H9 (cell line): ENCODE results near the gene ENKUR. TPM values are rescaled to one million over a fixed set of nuclear protein-coding genes. Genes with fewer than 3 reads are reported as not detected.

Source experiments
- DNase-seq: peaks from one replicate; pipeline ENCODE4 v3.0.0-alpha.2; 2017
- H2AFZ ChIP-seq: one replicate; pipeline ENCODE4 v1.6.1; 2013; ENCODE audit warnings: mild to moderate bottlenecking, low read length, control low read depth, moderate library complexity
- H2AK5ac ChIP-seq: 2 replicates; pipeline ENCODE4 v1.6.1; 2013; ENCODE audit warnings: low read length, control low read depth, mixed read lengths; ENCODE audit not compliant: insufficient read length
- H2BK120ac ChIP-seq: one replicate; pipeline ENCODE4 v1.6.1; 2013; ENCODE audit warnings: low read depth, mild to moderate bottlenecking, low read length, control low read depth, inconsistent platforms; ENCODE audit not compliant: poor library complexity, severe bottlenecking
- H2BK12ac ChIP-seq: 2 replicates; pipeline ENCODE4 v1.6.1; 2013; ENCODE audit warnings: low read length, control low read depth, mixed read lengths, low read depth; ENCODE audit not compliant: insufficient read length
- H2BK15ac ChIP-seq: 2 replicates; pipeline ENCODE4 v1.6.1; 2013; ENCODE audit warnings: low read depth, low read length, control low read depth
- H2BK20ac ChIP-seq: one replicate; pipeline ENCODE4 v1.6.1; 2013; ENCODE audit warnings: low read depth, mild to moderate bottlenecking, low read length, control low read depth, inconsistent platforms; ENCODE audit not compliant: poor library complexity, severe bottlenecking
- H2BK5ac ChIP-seq: 2 replicates; pipeline ENCODE4 v1.6.1; 2013; ENCODE audit warnings: low read length, control low read depth, mixed read lengths; ENCODE audit not compliant: insufficient read length
- H3K14ac ChIP-seq: 2 replicates; pipeline ENCODE4 v1.6.1; 2013; ENCODE audit warnings: low read length, control low read depth; ENCODE audit not compliant: insufficient read depth
- H3K18ac ChIP-seq: 2 replicates; pipeline ENCODE4 v1.6.1; 2013; ENCODE audit warnings: low read depth, mild to moderate bottlenecking, mixed read lengths, low read length, control low read depth; ENCODE audit not compliant: insufficient read length
- H3K23ac ChIP-seq: 2 replicates; pipeline ENCODE4 v1.6.1; 2013; ENCODE audit warnings: low read length, control low read depth, mixed read lengths, low read depth; ENCODE audit not compliant: insufficient read length
- H3K23me2 ChIP-seq: 2 replicates; pipeline ENCODE4 v1.6.1; 2013; ENCODE audit warnings: low read depth, mild to moderate bottlenecking, mixed read lengths, low read length, control low read depth; ENCODE audit not compliant: insufficient read length, poor library complexity, severe bottlenecking
- H3K27ac ChIP-seq: 2 replicates; pipeline ENCODE4 v1.5.1; 2013; ENCODE audit warnings: low read length, control low read depth, mixed read lengths, low read depth; ENCODE audit not compliant: insufficient read length
- H3K27me3 ChIP-seq: 2 replicates; pipeline ENCODE4 v1.6.1; 2013; ENCODE audit warnings: low read length, control low read depth, inconsistent platforms; ENCODE audit not compliant: insufficient read depth
- H3K4ac ChIP-seq: 2 replicates; pipeline ENCODE4 v1.6.1; 2013; ENCODE audit warnings: low read depth, mild to moderate bottlenecking, control low read depth, inconsistent platforms, low read length, moderate library complexity
- H3K4me1 ChIP-seq: 2 replicates; pipeline ENCODE4 v1.6.1; 2013; ENCODE audit warnings: low read length, control low read depth, inconsistent platforms; ENCODE audit not compliant: insufficient read depth
- H3K4me2 ChIP-seq: 2 replicates; pipeline ENCODE4 v1.6.1; 2013; ENCODE audit warnings: low read length, control low read depth, mixed read lengths; ENCODE audit not compliant: insufficient read length, insufficient read depth
- H3K56ac ChIP-seq: 2 replicates; pipeline ENCODE4 v1.6.1; 2013; ENCODE audit warnings: low read depth, mild to moderate bottlenecking, mixed read lengths, low read length, control low read depth; ENCODE audit not compliant: insufficient read length
- H3K79me1 ChIP-seq: 2 replicates; pipeline ENCODE4 v1.6.1; 2013; ENCODE audit warnings: low read depth, mild to moderate bottlenecking, moderate library complexity, low read length, control low read depth, inconsistent platforms; ENCODE audit not compliant: insufficient read depth, poor library complexity, severe bottlenecking
- H3K79me2 ChIP-seq: 2 replicates; pipeline ENCODE4 v1.6.1; 2013; ENCODE audit warnings: low read length, control low read depth, inconsistent platforms; ENCODE audit not compliant: insufficient read depth
- H3K9ac ChIP-seq: 2 replicates; pipeline ENCODE4 v1.6.1; 2013; ENCODE audit warnings: low read length, control low read depth, mixed read lengths; ENCODE audit not compliant: insufficient read length; ENCODE audit errors: extremely low read depth
- H3K9me3 ChIP-seq: one replicate; pipeline ENCODE4 v1.6.1; 2013; ENCODE audit warnings: low read depth, low read length, inconsistent platforms; ENCODE audit not compliant: control insufficient read depth
- H3T11ph ChIP-seq: one replicate; pipeline ENCODE4 v1.6.1; 2013; ENCODE audit warnings: mild to moderate bottlenecking, low read length, control low read depth, inconsistent platforms
- H4K20me1 ChIP-seq: one replicate; pipeline ENCODE4 v1.6.1; 2013; ENCODE audit not compliant: control insufficient read depth, insufficient read length, insufficient read depth
- H4K5ac ChIP-seq: 2 replicates; pipeline ENCODE4 v1.6.1; 2013; ENCODE audit warnings: low read depth, mild to moderate bottlenecking, mixed read lengths, low read length, control low read depth; ENCODE audit not compliant: insufficient read length
- H4K8ac ChIP-seq: replicated peaks from 2 replicates; pipeline ENCODE4 v1.6.1; 2013; ENCODE audit warnings: low read length, control low read depth, mixed read lengths, low read depth; ENCODE audit not compliant: insufficient read length
- H4K91ac ChIP-seq: 2 replicates; pipeline ENCODE4 v1.6.1; 2013; ENCODE audit warnings: low read depth, mild to moderate bottlenecking, moderate library complexity, mixed read lengths, low read length, control low read depth; ENCODE audit not compliant: insufficient read length
- H3K27ac Mint-ChIP-seq, 3 experiments: 2 replicates in 2 of 3; 3 replicates in 1 of 3; pipeline ENCODE4 v1.8.0; 2020 to 2021; ENCODE audit warnings: mixed read lengths in 3 of 3, mild to moderate bottlenecking in 1 of 3, moderate library complexity in 1 of 3
- H3K27me3 Mint-ChIP-seq: 2 replicates; pipeline ENCODE4 v1.8.0; 2021; ENCODE audit warnings: low read depth, mild to moderate bottlenecking, moderate library complexity, mixed read lengths
- H3K36me3 Mint-ChIP-seq, 3 experiments: 2 replicates in 2 of 3; 3 replicates in 1 of 3; pipeline ENCODE4 v1.8.0; 2020 to 2021; ENCODE audit warnings: low read depth in 3 of 3, mixed read lengths in 3 of 3; ENCODE audit not compliant: insufficient read depth in 1 of 3
- H3K4me1 Mint-ChIP-seq, 2 experiments: 2 replicates each; pipeline ENCODE4 v1.8.0; 2020; ENCODE audit warnings: mixed read lengths in 2 of 2
- H3K4me3 Mint-ChIP-seq, 2 experiments: 2 replicates in 1 of 2; 3 replicates in 1 of 2; pipeline ENCODE4 v1.8.0; 2020 to 2021; ENCODE audit warnings: mild to moderate bottlenecking in 2 of 2, mixed read lengths in 2 of 2, moderate library complexity in 1 of 2
- H3K9me3 Mint-ChIP-seq, 2 experiments: 2 replicates in 1 of 2; 3 replicates in 1 of 2; pipeline ENCODE4 v1.8.0; 2020; ENCODE audit warnings: mild to moderate bottlenecking in 2 of 2, mixed read lengths in 2 of 2, moderate library complexity in 1 of 2
- CTCF ChIP-seq: fragments of 200-600 bp; sonication (generic); conservative IDR thresholded peaks from 3 replicates; pipeline ENCODE4 v1.8.0; 2021; ENCODE audit warnings: antibody characterized with exemption, mild to moderate bottlenecking
- WGBS: extraction: QIAGEN DNeasy Blood & Tissue Kit; methylation state at CpG from one replicate; pipeline ENCODE4 v1.1.7; 2013; ENCODE audit warnings: missing lambda C conversion rate, low lambda C conversion rate, mixed read lengths; ENCODE audit not compliant: insufficient read length; ENCODE audit errors: extremely low coverage; 5-methylcytosine and 5-hydroxymethylcytosine counted together
- total RNA-seq: library from RNA; stranded (reverse); gene quantifications from 2 replicates; pipeline ENCODE4 v1.2.1, GENCODE V29; 2021

Gene ENKUR
- total RNA-seq, 1 experiment from 2014 or later, result not detected

- Histone ChIP-seq H3K23me2 (peaks cover 3% of the 10 kb centered on the region), H2BK120ac (no peak overlapping the region), H3K4me1 (peaks cover 5% of the 10 kb centered on the region; the same call in 1 of the 2 replicates), H3K9me3 (no peaks in the 10 kb centered on the region), H3K79me2 (no peaks in the 10 kb centered on the region), H3K14ac (no peak overlapping the region), H3K18ac (no peak overlapping the region), H3K79me1 (no peaks in the 10 kb centered on the region), H3K56ac (no peak overlapping the region), H2BK12ac (no peak overlapping the region), H2BK20ac (no peak overlapping the region), H2BK15ac (no peak overlapping the region), H3K27me3 (peaks cover 6% of the 10 kb centered on the region; the same call in 1 of the 2 replicates), H4K91ac (no peak overlapping the region), H4K5ac (no peak overlapping the region), H2BK5ac (no peak overlapping the region), H4K20me1 (no peaks in the 10 kb centered on the region), H4K8ac (no peak overlapping the region), H3K23ac (no peak overlapping the region), H3T11ph (no peak overlapping the region), H3K4ac (no peak overlapping the region), H2AK5ac (no peak overlapping the region), H2AFZ (no peak overlapping the region), H3K9ac (no peak overlapping the region), H3K27ac (no peak overlapping the region), H3K4me2 (no peak overlapping the region)
- H3K36me3 Mint-ChIP-seq, result no peaks in the 10 kb centered on the region
- TF ChIP-seq CTCF, result no peak
- peaks cover 18 to 22% of the 10 kb centered on the region in 2 experiments for H3K4me1 Mint-ChIP-seq
- no peak for DNase-seq
- H3K27me3 Mint-ChIP-seq, result peaks cover 67% of the 10 kb centered on the region
- H3K9me3 Mint-ChIP-seq, result no peaks in the 10 kb centered on the region
- H3K27ac Mint-ChIP-seq, result no peak overlapping the region
- WGBS, result no CpG with 5 or more reads among the region's 8 CpGs
- no peak overlapping the region for H3K4me3 Mint-ChIP-seq
These were observed 47.7 kb upstream of the ENKUR start for GRCh38 chr10:25063644-25064043.
